ENCODE measurements around the gene RASAL2. TPM values are rescaled to one million over a fixed set of nuclear protein-coding genes. Genes with fewer than 3 reads are reported as not detected.

RASAL2 gene
- total and polyA plus RNA-seq, 2 donors (not counting 1 experiment from before 2014, with no cell fraction given): 11.9 to 21.8 TPM

- Histone ChIP-seq H3K79me2 (ENCODE audit: control insufficient read depth, insufficient read depth, low read length) (peaks cover 11% of the 10 kb centered on the region), H3K36me3 (ENCODE audit: control insufficient read depth, insufficient read depth, low read length) (no peaks in the 10 kb centered on the region), H4K20me1 (ENCODE audit: control insufficient read depth, extremely low read depth, insufficient read depth, low read length) (no peaks in the 10 kb centered on the region), H3K27ac (ENCODE audit: insufficient read depth, low read length) (no peak overlapping the region), H3K4me2 (ENCODE audit: extremely low read depth, insufficient read depth, low read length) (no peak overlapping the region), H3K9me3 (ENCODE audit: control insufficient read depth, insufficient read depth, low read depth, low read length) (no peaks in the 10 kb centered on the region), H2AFZ (ENCODE audit: low read length) (no peak overlapping the region), H3K4me3 (replicated peaks in 1 of 4; ENCODE audit: control extremely low read depth in 1 of 4, insufficient read depth in 1 of 4, low read depth in 3 of 4, low read length in 4 of 4) (no peak overlapping the region), H3K27me3 (ENCODE audit: control insufficient read depth, insufficient read depth, low read length) (no peaks in the 10 kb centered on the region), H3K4me1 (ENCODE audit: control insufficient read depth, extremely low read depth, insufficient read depth, low read length) (peaks cover 8% of the 10 kb centered on the region), H3K9ac (ENCODE audit: insufficient read depth, low read length) (no peak overlapping the region)
- DNase-seq (ENCODE audit: low read depth in 2 of 2): no peak
- TF ChIP-seq EZH2 (IDR thresholded peaks at IDR 0.05; ENCODE audit: low read length, missing control alignments) (no peak), CTCF (conservative IDR thresholded peaks at IDR 0.05 in 1 of 2, IDR thresholded peaks at IDR 0.05 in 1 of 2; ENCODE audit: low read depth in 1 of 2, low read length in 2 of 2) (no peak)
These were observed 48.9 kb downstream of the RASAL2 start for GRCh38 chr1:178142806-178143205.

- no peaks in the 10 kb centered on the region for H3K36me3 ChIP-seq (ENCODE audit: control insufficient read depth, insufficient read depth, low read length)
- H3K9ac ChIP-seq (ENCODE audit: insufficient read depth, low read length): no peak overlapping the region
- peak overlapping the region; percentile 57 for H3K27ac ChIP-seq (ENCODE audit: insufficient read depth, low read length)
- H3K27me3 ChIP-seq (ENCODE audit: control insufficient read depth, insufficient read depth, low read length): no peaks in the 10 kb centered on the region
- peak; percentile 36 to 41 for DNase-seq (ENCODE audit: low read depth in 2 of 2)
- no peak overlapping the region for H3K4me3 ChIP-seq (replicated peaks in 1 of 4; ENCODE audit: control extremely low read depth in 1 of 4, insufficient read depth in 1 of 4, low read depth in 3 of 4, low read length in 4 of 4)
- TF ChIP-seq CTCF (conservative IDR thresholded peaks at IDR 0.05 in 1 of 2, IDR thresholded peaks at IDR 0.05 in 1 of 2; ENCODE audit: low read depth in 1 of 2, low read length in 2 of 2): no peak
- TF ChIP-seq EZH2 (IDR thresholded peaks at IDR 0.05; ENCODE audit: low read length, missing control alignments): no peak
- no peak overlapping the region for H2AFZ ChIP-seq (ENCODE audit: low read length)
- H4K20me1 ChIP-seq (ENCODE audit: control insufficient read depth, extremely low read depth, insufficient read depth, low read length): no peaks in the 10 kb centered on the region
- no peaks in the 10 kb centered on the region for H3K9me3 ChIP-seq (ENCODE audit: control insufficient read depth, insufficient read depth, low read depth, low read length)
- H3K4me1 ChIP-seq (ENCODE audit: control insufficient read depth, extremely low read depth, insufficient read depth, low read length): peaks cover 8% of the 10 kb centered on the region
- peak overlapping the region; percentile 3 for H3K4me2 ChIP-seq (ENCODE audit: extremely low read depth, insufficient read depth, low read length)
- peaks cover 14% of the 10 kb centered on the region for H3K79me2 ChIP-seq (ENCODE audit: control insufficient read depth, insufficient read depth, low read length)
These were observed 50.1 kb downstream of the RASAL2 start for GRCh38 chr1:178143730-178144690.

- H2AFZ ChIP-seq (ENCODE audit: low read length): no peak overlapping the region
These were observed 51.7 kb downstream of the RASAL2 start for GRCh38 chr1:178145605-178146004.

More at GRCh38 chr1:178145605-178146004, 51.7 kb downstream of the RASAL2 start:
- Histone ChIP-seq H3K4me1 (ENCODE audit: control insufficient read depth, extremely low read depth, insufficient read depth, low read length) (peaks cover 8% of the 10 kb centered on the region), H3K9me3 (ENCODE audit: control insufficient read depth, insufficient read depth, low read depth, low read length) (no peaks in the 10 kb centered on the region), H3K79me2 (ENCODE audit: control insufficient read depth, insufficient read depth, low read length) (peaks cover 14% of the 10 kb centered on the region), H3K27me3 (ENCODE audit: control insufficient read depth, insufficient read depth, low read length) (no peaks in the 10 kb centered on the region), H4K20me1 (ENCODE audit: control insufficient read depth, extremely low read depth, insufficient read depth, low read length) (no peaks in the 10 kb centered on the region), H3K4me2 (ENCODE audit: extremely low read depth, insufficient read depth, low read length) (no peak overlapping the region), H3K4me3 (replicated peaks in 1 of 4; ENCODE audit: control extremely low read depth in 1 of 4, insufficient read depth in 1 of 4, low read depth in 3 of 4, low read length in 4 of 4) (no peak overlapping the region), H3K36me3 (ENCODE audit: control insufficient read depth, insufficient read depth, low read length) (no peaks in the 10 kb centered on the region), H3K9ac (ENCODE audit: insufficient read depth, low read length) (no peak overlapping the region), H3K27ac (ENCODE audit: insufficient read depth, low read length) (no peak overlapping the region)
- TF ChIP-seq EZH2 (IDR thresholded peaks at IDR 0.05; ENCODE audit: low read length, missing control alignments) (no peak), CTCF (conservative IDR thresholded peaks at IDR 0.05 in 1 of 2, IDR thresholded peaks at IDR 0.05 in 1 of 2; ENCODE audit: low read depth in 1 of 2, low read length in 2 of 2) (no peak)
- no peak for DNase-seq (ENCODE audit: low read depth in 2 of 2)
